B cell (primary cell): Measurements from ENCODE around the gene PSMD6.

ENCODE experiments used
- EZH2 ChIP-seq: IDR thresholded peaks from 2 replicates; pipeline ENCODE4 v1.6.1; 2012; ENCODE audit warnings: borderline replicate concordance, low read depth, mild to moderate bottlenecking, moderate library complexity, low read length; ENCODE audit not compliant: insufficient read depth, poor library complexity, severe bottlenecking
- TF ChIP-seq, protein P1 (sequence below): fragments of 200-600 bp; IDR thresholded peaks from one replicate; pipeline ENCODE4 v1.8.0; 2022; ENCODE audit warnings: antibody characterized with exemption, mild to moderate bottlenecking

- TF ChIP-seq, protein P1, sequence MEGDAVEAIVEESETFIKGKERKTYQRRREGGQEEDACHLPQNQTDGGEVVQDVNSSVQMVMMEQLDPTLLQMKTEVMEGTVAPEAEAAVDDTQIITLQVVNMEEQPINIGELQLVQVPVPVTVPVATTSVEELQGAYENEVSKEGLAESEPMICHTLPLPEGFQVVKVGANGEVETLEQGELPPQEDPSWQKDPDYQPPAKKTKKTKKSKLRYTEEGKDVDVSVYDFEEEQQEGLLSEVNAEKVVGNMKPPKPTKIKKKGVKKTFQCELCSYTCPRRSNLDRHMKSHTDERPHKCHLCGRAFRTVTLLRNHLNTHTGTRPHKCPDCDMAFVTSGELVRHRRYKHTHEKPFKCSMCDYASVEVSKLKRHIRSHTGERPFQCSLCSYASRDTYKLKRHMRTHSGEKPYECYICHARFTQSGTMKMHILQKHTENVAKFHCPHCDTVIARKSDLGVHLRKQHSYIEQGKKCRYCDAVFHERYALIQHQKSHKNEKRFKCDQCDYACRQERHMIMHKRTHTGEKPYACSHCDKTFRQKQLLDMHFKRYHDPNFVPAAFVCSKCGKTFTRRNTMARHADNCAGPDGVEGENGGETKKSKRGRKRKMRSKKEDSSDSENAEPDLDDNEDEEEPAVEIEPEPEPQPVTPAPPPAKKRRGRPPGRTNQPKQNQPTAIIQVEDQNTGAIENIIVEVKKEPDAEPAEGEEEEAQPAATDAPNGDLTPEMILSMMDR = no peak
- TF ChIP-seq EZH2 = no peak
Measured at GRCh38 chr3:64037084-64037483, 13.8 kb upstream of the PSMD6 start.
